Sigmoid colon (tissue), 7 donors: ENCODE measurements around the gene CPZ. TPM values are rescaled to one million over a fixed set of nuclear protein-coding genes. Genes with fewer than 3 reads are reported as not detected.
A peak's percentile ranks its signal among the peaks of the same experiment; 100 is the strongest.

ENCODE experiments used
- DNase-seq: peaks from one replicate; pipeline ENCODE4 v3.0.0-alpha.2; 2019
- H3K27ac ChIP-seq, 4 donors: fragments of 200-600 bp; sonication (generic); one replicate each; pipeline ENCODE4 v1.5.1; 2016 to 2019; ENCODE audit warnings: mild to moderate bottlenecking in 1 of 4
- H3K27me3 ChIP-seq, 3 donors: fragments of 200-600 bp; sonication (generic); one replicate each; pipeline ENCODE4 v1.5.1; 2019; ENCODE audit warnings: mild to moderate bottlenecking in 1 of 3
- H3K36me3 ChIP-seq, 4 donors: fragments of 200-600 bp; sonication (generic); one replicate each; pipeline ENCODE4 v1.5.1; 2016 to 2019
- H3K4me1 ChIP-seq, 4 donors: fragments of 200-600 bp; sonication (generic); one replicate each; pipeline ENCODE4 v1.5.1; 2017 to 2019
- H3K4me3 ChIP-seq, 4 donors: fragments of 200-600 bp; sonication (generic); one replicate each; pipeline ENCODE4 v1.5.1; 2017 to 2019; ENCODE audit warnings: mild to moderate bottlenecking in 2 of 4, moderate library complexity in 1 of 4
- H3K9me3 ChIP-seq, 4 donors: fragments of 200-600 bp in 3 of 4; sonication (generic) in 3 of 4; one replicate each; pipeline versions ENCODE4 v1.5.1 to v1.6.1; 2013 to 2019
- CTCF ChIP-seq, 4 experiments: fragments of 450-650 bp in 3 of 4; fragments of 200-600 bp in 1 of 4; IDR thresholded peaks; one replicate each; pipeline ENCODE4 v1.5.1; 2016 to 2019; ENCODE audit warnings: antibody characterized with exemption in 4 of 4, mild to moderate bottlenecking in 3 of 4, moderate library complexity in 2 of 4
- EP300 ChIP-seq, 4 donors: sonication (generic); formaldehyde crosslinking; IDR thresholded peaks; one replicate each; pipeline ENCODE4 v1.6.1; 2017; ENCODE audit warnings: antibody characterized with exemption in 4 of 4
- POLR2A ChIP-seq, 2 donors: fragments of 450-650 bp; IDR thresholded peaks; one replicate each; pipeline ENCODE4 v1.6.1; 2016; ENCODE audit warnings: antibody characterized with exemption in 2 of 2, mild to moderate bottlenecking in 2 of 2, moderate library complexity in 2 of 2
- POLR2AphosphoS5 ChIP-seq, 4 donors: sonication (generic); formaldehyde crosslinking; IDR thresholded peaks; one replicate each; pipeline ENCODE4 v1.6.1; 2017; ENCODE audit warnings: antibody characterized with exemption in 4 of 4
- WGBS, 2 donors: extraction: QIAGEN DNeasy Blood & Tissue Kit; methylation state at CpG; one replicate each; pipeline ENCODE4 v1.1.7; 2013; 5-methylcytosine and 5-hydroxymethylcytosine counted together
- intact Hi-C: fragments of 100-400 bp; cut with DNase I; formaldehyde crosslinking; loops from one replicate; pipeline ENCODE4 v1.15.1; 2023
- polyA plus RNA-seq, 3 donors: library from polyadenylated mRNA; stranded (reverse); fragments of 200-250 nt; gene quantifications; one replicate each; pipeline ENCODE4 v1.2.3, GENCODE V29; 2013
- total RNA-seq, 4 donors: library from RNA; depleted of rRNA; stranded (reverse); fragments of >200 nt; gene quantifications; one replicate each; pipeline ENCODE4 v1.1.0, GENCODE V29; 2016
- donor health status: healthy with polysubstance abuse.
- donor health status: Bipolar disorder and iron deficiency.
- donor health status: healthy.

Gene CPZ
- total and polyA plus RNA-seq, 7 donors = 0.46 to 8.3 (median 1.8) TPM

- no peak overlapping the region for H3K4me3 ChIP-seq
- H3K9me3 ChIP-seq = no peaks in the 10 kb centered on the region
- no peak overlapping the region for H3K27ac ChIP-seq
- H3K27me3 ChIP-seq = peaks cover 13 to 39% (median 32%) of the 10 kb centered on the region in 3 donors
- 40 to 65% methylated on average over 16 of the region's 16 CpGs for WGBS, 2 donors
- H3K36me3 ChIP-seq = no peaks in the 10 kb centered on the region
- DNase-seq = no peak
- no peak for TF ChIP-seq EP300 (IDR thresholded peaks at IDR 0.05)
- no peak for TF ChIP-seq POLR2AphosphoS5 (IDR thresholded peaks at IDR 0.05)
- TF ChIP-seq CTCF (IDR thresholded peaks at IDR 0.05) = no peak
- no peak for TF ChIP-seq POLR2A (IDR thresholded peaks at IDR 0.05)
- H3K4me1 ChIP-seq = peaks cover 0 to 23% (median 22%) of the 10 kb centered on the region in 4 donors
- intact Hi-C loops = no loop called here
Measured at GRCh38 chr4:8595237-8596087, 2.9 kb downstream of the CPZ start.

GRCh38 chr4:8596891-8597290, 4.3 kb downstream of the CPZ start:
- 81 to 82% methylated on average over 9 of the region's 9 CpGs for WGBS, 2 donors
- Histone ChIP-seq H3K27ac (no peak overlapping the region), H3K9me3 (no peaks in the 10 kb centered on the region), H3K36me3 (no peaks in the 10 kb centered on the region), H3K4me1 (peaks cover 0 to 23% (median 22%) of the 10 kb centered on the region in 4 donors), H3K4me3 (no peak overlapping the region), H3K27me3 (peaks cover 13 to 25% (median 24%) of the 10 kb centered on the region in 3 donors)
- intact Hi-C loops = no loop called here
- no peak for TF ChIP-seq POLR2AphosphoS5 (IDR thresholded peaks at IDR 0.05)
- no peak for TF ChIP-seq EP300 (IDR thresholded peaks at IDR 0.05)
- no peak for TF ChIP-seq CTCF (IDR thresholded peaks at IDR 0.05)
- TF ChIP-seq POLR2A (IDR thresholded peaks at IDR 0.05) = no peak
- no peak for DNase-seq

GRCh38 chr4:8597319-8597718, 4.8 kb downstream of the CPZ start:
- TF ChIP-seq EP300 (IDR thresholded peaks at IDR 0.05) (no peak), POLR2AphosphoS5 (IDR thresholded peaks at IDR 0.05) (peak in 3 of 4 donors; percentile 60 to 73 (median 64))
- 86 to 91% methylated on average over 13 of the region's 13 CpGs for WGBS, 2 donors
- Histone ChIP-seq H3K4me3 (no peak overlapping the region), H3K9me3 (no peaks in the 10 kb centered on the region), H3K27ac (no peak overlapping the region), H3K4me1 (peaks cover 0 to 22% (median 20%) of the 10 kb centered on the region in 4 donors), H3K27me3 (peaks cover 10 to 21% (median 19%) of the 10 kb centered on the region in 3 donors), H3K36me3 (no peaks in the 10 kb centered on the region)
- DNase-seq = no peak
- intact Hi-C loops = no loop called here

GRCh38 chr4:8597791-8598190, 5.2 kb downstream of the CPZ start:
- Histone ChIP-seq H3K27me3 (peaks cover 7 to 16% (median 15%) of the 10 kb centered on the region in 3 donors), H3K4me3 (no peak overlapping the region), H3K9me3 (no peaks in the 10 kb centered on the region), H3K36me3 (no peaks in the 10 kb centered on the region), H3K4me1 (peaks cover 0 to 17% (median 15%) of the 10 kb centered on the region in 4 donors), H3K27ac (no peak overlapping the region)
- 78 to 88% methylated on average over 15 of the region's 15 CpGs for WGBS, 2 donors
- TF ChIP-seq POLR2A (IDR thresholded peaks at IDR 0.05) (no peak), POLR2AphosphoS5 (IDR thresholded peaks at IDR 0.05) (no peak), CTCF (IDR thresholded peaks at IDR 0.05) (no peak), EP300 (IDR thresholded peaks at IDR 0.05) (no peak)
- DNase-seq = no peak
- intact Hi-C loops = no loop called here

- intact Hi-C loops = no loop called here
- Histone ChIP-seq H3K27me3 (peaks cover 0 to 8% (median 7%) of the 10 kb centered on the region in 3 donors), H3K4me1 (peaks cover 0 to 11% (median 11%) of the 10 kb centered on the region in 4 donors), H3K27ac (no peak overlapping the region), H3K9me3 (no peaks in the 10 kb centered on the region), H3K36me3 (no peaks in the 10 kb centered on the region), H3K4me3 (no peak overlapping the region)
- WGBS, 2 donors = 74 to 79% methylated on average over 19 of the region's 19 CpGs
- DNase-seq = no peak
- TF ChIP-seq CTCF (IDR thresholded peaks at IDR 0.05) (no peak), EP300 (IDR thresholded peaks at IDR 0.05) (no peak)
Measured at GRCh38 chr4:8598391-8599090, 6.0 kb downstream of the CPZ start.
